Endothelial cell of umbilical vein (primary cell): ENCODE measurements around the gene HSD17B4. TPM values are rescaled to one million over a fixed set of nuclear protein-coding genes. Genes with fewer than 3 reads are reported as not detected.

Experiments
- BruUV-seq: library from RNA; stranded (reverse); fragments of 400-500 nt; replicated peaks from 2 replicates; lab custom pipeline; 2021; lab: Mats Ljungman, UMichigan
- CTCF ChIA-PET: fragments of 300-600, 350-600 bp; sonication (Branson Sonifier 250); formaldehyde crosslinking; loops from one replicate; lab custom pipeline; 2021; ENCODE audit warnings: antibody characterized with exemption, inconsistent platforms; lab: Charles Lee
- POLR2A ChIA-PET: fragments of 300-600, 350-600 bp; sonication (Branson Sonifier 250); formaldehyde crosslinking; loops from one replicate; lab custom pipeline; 2021; ENCODE audit warnings: antibody characterized with exemption, inconsistent platforms; lab: Charles Lee
- DNase-seq: peaks from one replicate; pipeline ENCODE4 v3.0.0-alpha.2; 2011; ENCODE audit warnings: low read depth, low spot score
- FAIRE-seq: peaks from 2 replicates; lab custom pipeline; 2011; peaks lifted over from hg19 to GRCh38; lab: Jason Lieb, UNC
- H2AFZ ChIP-seq: 2 replicates; pipeline ENCODE4 v1.6.0; 2012; ENCODE audit warnings: low read depth, low read length, control low read depth, inconsistent platforms
- H3K27ac ChIP-seq: 2 replicates; pipeline ENCODE4 v1.5.1; 2011; ENCODE audit warnings: low read depth, mild to moderate bottlenecking, control low read depth, low read length, moderate library complexity; ENCODE audit not compliant: insufficient read depth
- H3K27me3 ChIP-seq, 2 experiments: 2 replicates each; pipeline versions ENCODE4 v1.6.0 to v1.6.1; 2011; ENCODE audit warnings: low read length in 2 of 2, mixed read lengths in 1 of 2; ENCODE audit not compliant: control insufficient read depth in 2 of 2, insufficient read depth in 2 of 2
- H3K36me3 ChIP-seq, 2 experiments: 2 replicates in 1 of 2; 3 replicates in 1 of 2; pipeline ENCODE4 v1.5.1; 2011; ENCODE audit warnings: low read length in 2 of 2, mild to moderate bottlenecking in 1 of 2, moderate library complexity in 1 of 2; ENCODE audit not compliant: control insufficient read depth in 2 of 2, insufficient read depth in 2 of 2; ENCODE audit errors: extremely low read depth in 1 of 2
- H3K4me1 ChIP-seq: 3 replicates; pipeline ENCODE4 v1.5.1; 2011; ENCODE audit warnings: mild to moderate bottlenecking, low read length; ENCODE audit not compliant: control insufficient read depth, insufficient read depth; ENCODE audit errors: extremely low read depth
- H3K4me2 ChIP-seq: 2 replicates; pipeline ENCODE4 v1.6.1; 2011; ENCODE audit warnings: low read length, control low read depth, mixed read lengths; ENCODE audit not compliant: insufficient read depth
- H3K4me3 ChIP-seq, 3 experiments: fragments of 200-600 bp in 1 of 3; sonication (generic), shearing (Covaris generic) in 1 of 3; replicated peaks in 1 of 3; 2 replicates each; pipeline ENCODE4 v1.5.1; 2011 to 2016; ENCODE audit warnings: control low read depth in 3 of 3, low read length in 3 of 3, mild to moderate bottlenecking in 2 of 3, inconsistent platforms in 1 of 3, low read depth in 1 of 3, moderate library complexity in 1 of 3; ENCODE audit not compliant: insufficient read depth in 1 of 3
- H3K79me2 ChIP-seq: 2 replicates; pipeline ENCODE4 v1.6.0; 2012; ENCODE audit warnings: low read length, inconsistent platforms; ENCODE audit not compliant: control insufficient read depth, insufficient read depth
- H3K9ac ChIP-seq: replicated peaks from 2 replicates; pipeline ENCODE3; 2011; ENCODE audit warnings: low read length, control low read depth; ENCODE audit not compliant: insufficient read depth; ENCODE audit errors: extremely low read depth
- H3K9me1 ChIP-seq: replicated peaks from 3 replicates; pipeline ENCODE4 v1.6.0; 2011; ENCODE audit warnings: mild to moderate bottlenecking, low read length; ENCODE audit not compliant: control insufficient read depth, insufficient read depth; ENCODE audit errors: extremely low read depth
- H3K9me3 ChIP-seq: replicated peaks from 2 replicates; pipeline ENCODE4 v1.5.1; 2012; ENCODE audit warnings: low read length, inconsistent platforms; ENCODE audit not compliant: control insufficient read depth, insufficient read depth
- H4K20me1 ChIP-seq: replicated peaks from 2 replicates; pipeline ENCODE3; 2011; ENCODE audit warnings: mild to moderate bottlenecking, low read length; ENCODE audit not compliant: control insufficient read depth, insufficient read depth; ENCODE audit errors: extremely low read depth
- EZH2 ChIP-seq: IDR thresholded peaks from 2 replicates; pipeline ENCODE4 v1.6.1; 2012; ENCODE audit warnings: borderline replicate concordance, low read depth, mild to moderate bottlenecking, moderate library complexity, low read length, inconsistent platforms; ENCODE audit not compliant: severe bottlenecking
- FOS ChIP-seq: IDR thresholded peaks from 2 replicates; pipeline ENCODE4 v1.6.1; 2011; ENCODE audit warnings: mild to moderate bottlenecking, low read length, moderate library complexity, borderline replicate concordance; ENCODE audit not compliant: insufficient read depth
- GATA2 ChIP-seq: IDR thresholded peaks from 2 replicates; pipeline ENCODE4 v1.7.0; 2011; ENCODE audit warnings: low read depth, mild to moderate bottlenecking, moderate library complexity, mixed read lengths, low read length; ENCODE audit not compliant: insufficient read length, insufficient read depth
- JUN ChIP-seq: IDR thresholded peaks from 2 replicates; pipeline ENCODE4 v1.6.1; 2011; ENCODE audit warnings: borderline replicate concordance, low read depth; ENCODE audit not compliant: insufficient read length, insufficient read depth
- MYC ChIP-seq: IDR thresholded peaks from one replicate; pipeline ENCODE4 v1.6.1; 2011; ENCODE audit warnings: mild to moderate bottlenecking, low read depth, low read length
- POLR2A ChIP-seq: IDR thresholded peaks from 2 replicates; pipeline ENCODE4 v1.6.1; 2012; ENCODE audit warnings: low read depth, mild to moderate bottlenecking, control low read depth, low read length
- POLR2AphosphoS5 ChIP-seq: IDR thresholded peaks from 2 replicates; pipeline ENCODE4 v1.6.1; 2012; ENCODE audit warnings: low read depth, mild to moderate bottlenecking, control low read depth, low read length, moderate library complexity; ENCODE audit not compliant: insufficient read depth
- dilution Hi-C: fragments of 300-500 bp; cut with MboI; formaldehyde crosslinking; loops from one replicate; pipeline ENCODE4 v1.15.0; 2019; ENCODE audit warnings: low sequenced_read_pairs; ENCODE audit not compliant: extremely low pct_ligation_motif_present
- intact Hi-C: fragments of 100-400 bp; cut with micrococcal nuclease; formaldehyde crosslinking; loops from one replicate; pipeline ENCODE4 v1.10.0; 2022
- polyA plus RNA-seq, 4 experiments: library from polyadenylated mRNA; depleted of rRNA in 3 of 4; stranded (reverse) in 3 of 4; unstranded in 1 of 4; fragments of >200 nt; gene quantifications; 2 replicates each; pipeline versions ENCODE4 v1.2.1 to v1.2.3, GENCODE V29; 2011 to 2012; ENCODE audit warnings: missing spikeins in 1 of 4
- total RNA-seq: library from RNA; stranded (reverse); gene quantifications from 2 replicates; pipeline ENCODE4 v1.2.3, GENCODE V29; 2021
- TF ChIP-seq, protein P1 (sequence below): IDR thresholded peaks from 2 replicates; pipeline ENCODE4 v1.6.1; 2011; ENCODE audit not compliant: insufficient read depth, insufficient read length
- TF ChIP-seq, protein P2 (sequence below), 2 donors: IDR thresholded peaks; 1 replicate in 1 of 2; 2 replicates in 1 of 2; pipeline ENCODE4 v1.5.1; 2011; ENCODE audit warnings: low read length in 2 of 2, mild to moderate bottlenecking in 2 of 2, moderate library complexity in 2 of 2, control low read depth in 1 of 2, inconsistent platforms in 1 of 2, low read depth in 1 of 2; ENCODE audit not compliant: insufficient read depth in 1 of 2; ENCODE audit errors: extremely low read depth in 1 of 2

The HSD17B4 gene
- total and polyA plus RNA-seq, 2 donors (not counting 3 experiments of a cell fraction or from before 2014, with no cell fraction given) = 91.4 to 124 TPM

DNA sequence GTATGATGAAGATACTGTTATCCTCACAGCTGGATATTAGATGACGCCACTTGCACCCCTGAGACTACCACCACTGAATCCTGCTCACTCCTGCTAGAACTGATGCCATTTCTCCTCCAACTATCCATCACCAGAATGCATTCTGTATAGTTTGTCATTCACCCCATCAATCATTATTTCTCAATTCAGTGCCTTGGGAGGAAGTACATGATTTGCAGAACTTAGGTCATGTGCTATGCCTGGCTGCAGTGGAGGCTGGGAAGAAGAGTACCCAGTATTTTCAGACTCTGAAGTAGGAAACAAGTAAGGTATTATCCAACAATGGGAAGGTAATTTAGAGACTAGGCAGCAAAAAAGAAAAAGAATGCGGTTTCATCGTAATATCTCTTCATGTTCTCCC, 26.2 kb upstream of the HSD17B4 start:
- Histone ChIP-seq H3K27ac (no peak overlapping the region), H3K79me2 (no peaks in the 10 kb centered on the region), H3K4me3 (no peak overlapping the region), H3K36me3 (no peaks in the 10 kb centered on the region), H3K4me1 (no peaks in the 10 kb centered on the region), H4K20me1 (no peaks in the 10 kb centered on the region), H3K4me2 (no peak overlapping the region), H3K9ac (no peak overlapping the region), H3K9me1 (no peaks in the 10 kb centered on the region), H2AFZ (no peak overlapping the region), H3K9me3 (no peaks in the 10 kb centered on the region), H3K27me3 (peaks cover 0 to 10% of the 10 kb centered on the region in 2 experiments)
- ChIA-PET CTCF (no interaction called here), POLR2A (no interaction called here)
- FAIRE-seq = no peak
- DNase-seq = no peak
- BruUV-seq = no TSS peak
- dilution Hi-C loops = no loop called here
- TF ChIP-seq EZH2 = no peak
- TF ChIP-seq, protein P1, sequence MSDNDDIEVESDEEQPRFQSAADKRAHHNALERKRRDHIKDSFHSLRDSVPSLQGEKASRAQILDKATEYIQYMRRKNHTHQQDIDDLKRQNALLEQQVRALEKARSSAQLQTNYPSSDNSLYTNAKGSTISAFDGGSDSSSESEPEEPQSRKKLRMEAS = no peak
- TF ChIP-seq POLR2AphosphoS5 = no peak
- TF ChIP-seq FOS = no peak
- TF ChIP-seq POLR2A = no peak
- TF ChIP-seq, protein P2, sequence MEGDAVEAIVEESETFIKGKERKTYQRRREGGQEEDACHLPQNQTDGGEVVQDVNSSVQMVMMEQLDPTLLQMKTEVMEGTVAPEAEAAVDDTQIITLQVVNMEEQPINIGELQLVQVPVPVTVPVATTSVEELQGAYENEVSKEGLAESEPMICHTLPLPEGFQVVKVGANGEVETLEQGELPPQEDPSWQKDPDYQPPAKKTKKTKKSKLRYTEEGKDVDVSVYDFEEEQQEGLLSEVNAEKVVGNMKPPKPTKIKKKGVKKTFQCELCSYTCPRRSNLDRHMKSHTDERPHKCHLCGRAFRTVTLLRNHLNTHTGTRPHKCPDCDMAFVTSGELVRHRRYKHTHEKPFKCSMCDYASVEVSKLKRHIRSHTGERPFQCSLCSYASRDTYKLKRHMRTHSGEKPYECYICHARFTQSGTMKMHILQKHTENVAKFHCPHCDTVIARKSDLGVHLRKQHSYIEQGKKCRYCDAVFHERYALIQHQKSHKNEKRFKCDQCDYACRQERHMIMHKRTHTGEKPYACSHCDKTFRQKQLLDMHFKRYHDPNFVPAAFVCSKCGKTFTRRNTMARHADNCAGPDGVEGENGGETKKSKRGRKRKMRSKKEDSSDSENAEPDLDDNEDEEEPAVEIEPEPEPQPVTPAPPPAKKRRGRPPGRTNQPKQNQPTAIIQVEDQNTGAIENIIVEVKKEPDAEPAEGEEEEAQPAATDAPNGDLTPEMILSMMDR (IDR thresholded peaks at IDR 0.05; ENCODE audit: extremely low read depth in 1 of 2, insufficient read depth in 1 of 2, low read depth in 1 of 2, low read length in 2 of 2) = no peak
- TF ChIP-seq JUN = no peak
- TF ChIP-seq MYC = no peak
- no peak for TF ChIP-seq GATA2
- intact Hi-C loops = no loop called here
